Activated naive CD8-positive, alpha-beta T cell treated with anti-CD3 and anti-CD28 coated beads, Interleukin-2, amount 50 U/mL, for 24 hours (primary cell): ENCODE results near the gene LGR4.

ENCODE experiments used
- ATAC-seq: fragments of 150-1000 bp; cut with Tn5 transposase; one replicate; pipeline ENCODE4 v1.10.0; 2021
- DNase-seq: peaks from one replicate; pipeline ENCODE4 v3.0.0; 2021
- H3K27ac Mint-ChIP-seq: one replicate; pipeline ENCODE4 v1.8.0; 2021; ENCODE audit warnings: mild to moderate bottlenecking, mixed read lengths
- H3K27me3 Mint-ChIP-seq: one replicate; pipeline ENCODE4 v1.8.0; 2021; ENCODE audit warnings: mixed read lengths
- H3K36me3 Mint-ChIP-seq: one replicate; pipeline ENCODE4 v1.8.0; 2021; ENCODE audit warnings: low read depth, mixed read lengths
- H3K4me1 Mint-ChIP-seq: one replicate; pipeline ENCODE4 v1.8.0; 2021; ENCODE audit warnings: mixed read lengths
- H3K4me3 Mint-ChIP-seq: one replicate; pipeline ENCODE4 v1.8.0; 2021; ENCODE audit warnings: mild to moderate bottlenecking, moderate library complexity, mixed read lengths
- H3K9me3 Mint-ChIP-seq: one replicate; pipeline ENCODE4 v1.8.0; 2021; ENCODE audit warnings: mixed read lengths

Gene LGR4

GRCh38 chr11:27501100-27501499, 28.5 kb upstream of the LGR4 start:
- DNase-seq (no peak), ATAC-seq (no peak)
- Mint-ChIP-seq H3K36me3 (peaks cover 30% of the 10 kb centered on the region), H3K4me3 (no peak overlapping the region), H3K27ac (no peak overlapping the region), H3K4me1 (peaks cover 41% of the 10 kb centered on the region), H3K9me3 (no peaks in the 10 kb centered on the region), H3K27me3 (no peaks in the 10 kb centered on the region)

GRCh38 chr11:27497911-27498310, 25.3 kb upstream of the LGR4 start:
- DNase-seq (no peak), ATAC-seq (no peak)
- H3K27ac Mint-ChIP-seq = no peak overlapping the region
- no peaks in the 10 kb centered on the region for H3K27me3 Mint-ChIP-seq
- H3K9me3 Mint-ChIP-seq = no peaks in the 10 kb centered on the region
- peaks cover 35% of the 10 kb centered on the region for H3K36me3 Mint-ChIP-seq
- no peak overlapping the region for H3K4me3 Mint-ChIP-seq
- peaks cover 20% of the 10 kb centered on the region for H3K4me1 Mint-ChIP-seq

GRCh38 chr11:27497284-27497866, 24.8 kb upstream of the LGR4 start:
- no peak overlapping the region for H3K27ac Mint-ChIP-seq
- H3K4me3 Mint-ChIP-seq = no peak overlapping the region
- ATAC-seq (no peak), DNase-seq (no peak)
- no peaks in the 10 kb centered on the region for H3K9me3 Mint-ChIP-seq
- H3K27me3 Mint-ChIP-seq = no peaks in the 10 kb centered on the region
- peaks cover 16% of the 10 kb centered on the region for H3K4me1 Mint-ChIP-seq
- peaks cover 35% of the 10 kb centered on the region for H3K36me3 Mint-ChIP-seq

GRCh38 chr11:27496461-27496860, 23.9 kb upstream of the LGR4 start:
- Mint-ChIP-seq H3K4me1 (peaks cover 8% of the 10 kb centered on the region), H3K9me3 (no peaks in the 10 kb centered on the region), H3K27me3 (no peaks in the 10 kb centered on the region), H3K4me3 (no peak overlapping the region), H3K27ac (no peak overlapping the region), H3K36me3 (peaks cover 34% of the 10 kb centered on the region)
- ATAC-seq (no peak), DNase-seq (no peak)

- DNase-seq (no peak), ATAC-seq (no peak)
- Mint-ChIP-seq H3K9me3 (no peaks in the 10 kb centered on the region), H3K27me3 (no peaks in the 10 kb centered on the region), H3K4me1 (peaks cover 8% of the 10 kb centered on the region), H3K27ac (no peak overlapping the region), H3K36me3 (peaks cover 34% of the 10 kb centered on the region), H3K4me3 (no peak overlapping the region)
These were observed 23.2 kb upstream of the LGR4 start for GRCh38 chr11:27495710-27496300.

GRCh38 chr11:27489092-27489491, 16.5 kb upstream of the LGR4 start:
- Mint-ChIP-seq H3K9me3 (no peaks in the 10 kb centered on the region), H3K27ac (no peak overlapping the region), H3K4me1 (no peaks in the 10 kb centered on the region), H3K27me3 (no peaks in the 10 kb centered on the region), H3K4me3 (no peak overlapping the region), H3K36me3 (peaks cover 5% of the 10 kb centered on the region)
- DNase-seq (no peak), ATAC-seq (no peak)

- H3K27ac Mint-ChIP-seq = no peak overlapping the region
- no peak for ATAC-seq
- no peaks in the 10 kb centered on the region for H3K27me3 Mint-ChIP-seq
- H3K4me3 Mint-ChIP-seq = no peak overlapping the region
- DNase-seq = no peak
- H3K36me3 Mint-ChIP-seq = peaks cover 5% of the 10 kb centered on the region
- no peaks in the 10 kb centered on the region for H3K4me1 Mint-ChIP-seq
- no peaks in the 10 kb centered on the region for H3K9me3 Mint-ChIP-seq
These were observed 15.1 kb upstream of the LGR4 start for GRCh38 chr11:27487706-27488105.

- Mint-ChIP-seq H3K27ac (no peak overlapping the region), H3K27me3 (no peaks in the 10 kb centered on the region), H3K4me3 (no peak overlapping the region), H3K9me3 (no peaks in the 10 kb centered on the region), H3K4me1 (no peaks in the 10 kb centered on the region), H3K36me3 (no peaks in the 10 kb centered on the region)
- ATAC-seq = no peak
- DNase-seq = peak; percentile 22
These were observed 13.6 kb upstream of the LGR4 start for GRCh38 chr11:27485930-27486773.

GRCh38 chr11:27482793-27483192, 10.2 kb upstream of the LGR4 start:
- Mint-ChIP-seq H3K27me3 (no peaks in the 10 kb centered on the region), H3K27ac (no peak overlapping the region), H3K9me3 (no peaks in the 10 kb centered on the region), H3K4me3 (no peak overlapping the region), H3K4me1 (no peaks in the 10 kb centered on the region), H3K36me3 (no peaks in the 10 kb centered on the region)
- ATAC-seq (no peak), DNase-seq (no peak)

GRCh38 chr11:27481992-27482391, 9.4 kb upstream of the LGR4 start:
- DNase-seq (no peak), ATAC-seq (no peak)
- Mint-ChIP-seq H3K27me3 (no peaks in the 10 kb centered on the region), H3K27ac (no peak overlapping the region), H3K9me3 (no peaks in the 10 kb centered on the region), H3K36me3 (no peaks in the 10 kb centered on the region), H3K4me3 (no peak overlapping the region), H3K4me1 (no peaks in the 10 kb centered on the region)

GRCh38 chr11:27477831-27478230, 5.2 kb upstream of the LGR4 start:
- no peaks in the 10 kb centered on the region for H3K9me3 Mint-ChIP-seq
- H3K4me3 Mint-ChIP-seq = no peak overlapping the region
- H3K27ac Mint-ChIP-seq = no peak overlapping the region
- H3K27me3 Mint-ChIP-seq = peaks cover 4% of the 10 kb centered on the region
- DNase-seq = no peak
- no peak for ATAC-seq
- H3K36me3 Mint-ChIP-seq = no peaks in the 10 kb centered on the region
- peaks cover 6% of the 10 kb centered on the region for H3K4me1 Mint-ChIP-seq

- DNase-seq = no peak
- H3K27ac Mint-ChIP-seq = no peak overlapping the region
- no peaks in the 10 kb centered on the region for H3K9me3 Mint-ChIP-seq
- H3K4me1 Mint-ChIP-seq = peaks cover 10% of the 10 kb centered on the region
- no peaks in the 10 kb centered on the region for H3K36me3 Mint-ChIP-seq
- ATAC-seq = no peak
- no peak overlapping the region for H3K4me3 Mint-ChIP-seq
- peaks cover 8% of the 10 kb centered on the region for H3K27me3 Mint-ChIP-seq
These were observed 4.7 kb upstream of the LGR4 start for GRCh38 chr11:27477243-27477642.

GRCh38 chr11:27475622-27476021, 3.0 kb upstream of the LGR4 start:
- peaks cover 18% of the 10 kb centered on the region for H3K4me1 Mint-ChIP-seq
- ATAC-seq (no peak), DNase-seq (no peak)
- no peak overlapping the region for H3K27ac Mint-ChIP-seq
- H3K9me3 Mint-ChIP-seq = no peaks in the 10 kb centered on the region
- peaks cover 16% of the 10 kb centered on the region for H3K27me3 Mint-ChIP-seq
- H3K4me3 Mint-ChIP-seq = no peak overlapping the region
- no peaks in the 10 kb centered on the region for H3K36me3 Mint-ChIP-seq

- Mint-ChIP-seq H3K4me1 (peaks cover 18% of the 10 kb centered on the region), H3K9me3 (no peaks in the 10 kb centered on the region), H3K4me3 (peak overlapping the region; percentile 89), H3K36me3 (no peaks in the 10 kb centered on the region), H3K27me3 (peaks cover 29% of the 10 kb centered on the region), H3K27ac (no peak overlapping the region)
- ATAC-seq = no peak
- DNase-seq = no peak
These were observed 422 bp upstream of the LGR4 start for GRCh38 chr11:27473017-27473406.
